ENCODE data around the gene CAMK2B.

The CAMK2B gene

GRCh38 chr7:44227911-44228310, 97.5 kb downstream of the CAMK2B start:
- no peak overlapping the region for H3K9ac ChIP-seq (ENCODE audit: low read depth, low read length)
- DNase-seq (no peak), ATAC-seq (ENCODE audit: insufficient read depth, low read depth) (no peak)
- no peaks in the 10 kb centered on the region for H3K9me3 ChIP-seq (ENCODE audit: insufficient read depth, low read length, severe bottlenecking)
- no peaks in the 10 kb centered on the region for H3K36me3 ChIP-seq (ENCODE audit: insufficient read depth, low read length)
- H2AFZ ChIP-seq (ENCODE audit: low read depth, low read length) = no peak overlapping the region
- H3K4me1 ChIP-seq (ENCODE audit: insufficient read depth, low read length) = no peaks in the 10 kb centered on the region
- no peak overlapping the region for H3K4me3 ChIP-seq (ENCODE audit: low read depth in 1 of 2, low read length in 2 of 2)
- no peaks in the 10 kb centered on the region for H3K27me3 ChIP-seq (ENCODE audit: insufficient read depth, low read length, poor library complexity)
- no peak overlapping the region for H3K27ac ChIP-seq (ENCODE audit: low read length)
- no peaks in the 10 kb centered on the region for H3K79me2 ChIP-seq (ENCODE audit: insufficient read depth, low read length)
- TF ChIP-seq CTCF (IDR thresholded peaks at IDR 0.05; ENCODE audit: borderline replicate concordance, extremely low read depth, low read length, poor library complexity, severe bottlenecking) (no peak), EZH2 (IDR thresholded peaks at IDR 0.05; ENCODE audit: borderline replicate concordance, low read depth, low read length, severe bottlenecking) (no peak)
- no peaks in the 10 kb centered on the region for H4K20me1 ChIP-seq (ENCODE audit: insufficient read depth, low read length)
- no peak overlapping the region for H3K4me2 ChIP-seq (ENCODE audit: insufficient read depth, low read length)

- Histone ChIP-seq H3K4me2 (ENCODE audit: insufficient read depth, low read length) (no peak overlapping the region), H3K9ac (ENCODE audit: low read depth, low read length) (no peak overlapping the region), H2AFZ (ENCODE audit: low read depth, low read length) (no peak overlapping the region), H3K36me3 (ENCODE audit: insufficient read depth, low read length) (no peaks in the 10 kb centered on the region), H4K20me1 (ENCODE audit: insufficient read depth, low read length) (no peaks in the 10 kb centered on the region), H3K79me2 (ENCODE audit: insufficient read depth, low read length) (no peaks in the 10 kb centered on the region), H3K27me3 (ENCODE audit: insufficient read depth, low read length, poor library complexity) (no peaks in the 10 kb centered on the region), H3K27ac (ENCODE audit: low read length) (no peak overlapping the region), H3K4me3 (ENCODE audit: low read depth in 1 of 2, low read length in 2 of 2) (no peak overlapping the region), H3K4me1 (ENCODE audit: insufficient read depth, low read length) (no peaks in the 10 kb centered on the region), H3K9me3 (ENCODE audit: insufficient read depth, low read length, severe bottlenecking) (no peaks in the 10 kb centered on the region)
- ATAC-seq (ENCODE audit: insufficient read depth, low read depth) (no peak), DNase-seq (no peak)
- TF ChIP-seq CTCF (IDR thresholded peaks at IDR 0.05; ENCODE audit: borderline replicate concordance, extremely low read depth, low read length, poor library complexity, severe bottlenecking) (no peak), EZH2 (IDR thresholded peaks at IDR 0.05; ENCODE audit: borderline replicate concordance, low read depth, low read length, severe bottlenecking) (no peak)
Measured at GRCh38 chr7:44226396-44226753, 99.0 kb downstream of the CAMK2B start.

- no peak for DNase-seq
- H3K9ac ChIP-seq (ENCODE audit: low read depth, low read length) = no peak overlapping the region
- no peaks in the 10 kb centered on the region for H3K79me2 ChIP-seq (ENCODE audit: insufficient read depth, low read length)
- H3K4me3 ChIP-seq (ENCODE audit: low read depth in 1 of 2, low read length in 2 of 2) = no peak overlapping the region
- H3K9me3 ChIP-seq (ENCODE audit: insufficient read depth, low read length, severe bottlenecking) = no peaks in the 10 kb centered on the region
- H4K20me1 ChIP-seq (ENCODE audit: insufficient read depth, low read length) = no peaks in the 10 kb centered on the region
- H3K4me2 ChIP-seq (ENCODE audit: insufficient read depth, low read length) = no peak overlapping the region
- no peak for ATAC-seq (ENCODE audit: insufficient read depth, low read depth)
- H3K36me3 ChIP-seq (ENCODE audit: insufficient read depth, low read length) = no peaks in the 10 kb centered on the region
- H2AFZ ChIP-seq (ENCODE audit: low read depth, low read length) = no peak overlapping the region
- H3K4me1 ChIP-seq (ENCODE audit: insufficient read depth, low read length) = no peaks in the 10 kb centered on the region
- no peak for TF ChIP-seq CTCF (IDR thresholded peaks at IDR 0.05; ENCODE audit: borderline replicate concordance, extremely low read depth, low read length, poor library complexity, severe bottlenecking)
- no peak for TF ChIP-seq EZH2 (IDR thresholded peaks at IDR 0.05; ENCODE audit: borderline replicate concordance, low read depth, low read length, severe bottlenecking)
- no peak overlapping the region for H3K27ac ChIP-seq (ENCODE audit: low read length)
- no peaks in the 10 kb centered on the region for H3K27me3 ChIP-seq (ENCODE audit: insufficient read depth, low read length, poor library complexity)
Measured at GRCh38 chr7:44225566-44226395, 99.6 kb downstream of the CAMK2B start.
